PC-9 (cell line): ENCODE results near the gene SMPD3. TPM values are rescaled to one million over a fixed set of nuclear protein-coding genes. Genes with fewer than 3 reads are reported as not detected.

ENCODE experiments used
- BruUV-seq: library from RNA; stranded (reverse); fragments of 400-500 nt; replicated peaks from 2 replicates; lab custom pipeline; 2021; lab: Mats Ljungman, UMichigan
- CTCF ChIA-PET: fragments of 300-600 bp; sonication (Branson Sonifier 250); formaldehyde crosslinking; loops from one replicate; lab custom pipeline; 2022; ENCODE audit warnings: antibody characterized with exemption; lab: Charles Lee
- POLR2A ChIA-PET: fragments of 300-600 bp; sonication (Branson Sonifier 250); formaldehyde crosslinking; loops from one replicate; lab custom pipeline; 2022; ENCODE audit warnings: antibody characterized with exemption; ENCODE audit not compliant: unreplicated experiment; lab: Charles Lee
- DNase-seq, 2 experiments: peaks; one replicate each; pipeline versions ENCODE4 v3.0.0 to v3.0.0-alpha.2; 2015 to 2022; ENCODE audit warnings: mixed read lengths in 1 of 2
- H2AFZ ChIP-seq: fragments of 200-600 bp; sonication (generic); 2 replicates; pipeline ENCODE4 v1.8.1; 2017; ENCODE audit warnings: antibody characterized with exemption
- H3F3A ChIP-seq: fragments of 200-600 bp; sonication (generic); 2 replicates; pipeline ENCODE4 v1.8.1; 2017; ENCODE audit warnings: antibody characterized with exemption, mild to moderate bottlenecking, low read depth; ENCODE audit not compliant: insufficient read depth
- H3K27ac ChIP-seq: fragments of 200-600 bp; sonication (generic); 2 replicates; pipeline ENCODE4 v1.6.1; 2016; ENCODE audit warnings: mixed run types
- H3K27me3 ChIP-seq: fragments of 200-600 bp; sonication (generic); 2 replicates; pipeline ENCODE4 v1.6.1; 2016; ENCODE audit warnings: low read depth, mixed run types; ENCODE audit not compliant: insufficient read depth
- H3K36me3 ChIP-seq: fragments of 200-600 bp; sonication (generic); 2 replicates; pipeline ENCODE4 v1.6.1; 2016; ENCODE audit warnings: low read depth, mixed run types
- H3K4me1 ChIP-seq: fragments of 200-600 bp; sonication (generic); replicated peaks from 2 replicates; pipeline ENCODE4 v1.6.1; 2016; ENCODE audit warnings: mixed run types; ENCODE audit not compliant: insufficient read depth
- H3K4me2 ChIP-seq: fragments of 200-600 bp; sonication (generic); 2 replicates; pipeline ENCODE4 v1.6.1; 2017; ENCODE audit warnings: mixed run types
- H3K4me3 ChIP-seq: fragments of 200-600 bp; sonication (generic); 2 replicates; pipeline ENCODE4 v1.6.1; 2016; ENCODE audit warnings: mixed run types
- H3K79me2 ChIP-seq: fragments of 200-600 bp; sonication (generic); 2 replicates; pipeline ENCODE4 v1.6.1; 2017; ENCODE audit warnings: low read depth, mixed run types
- H3K9me2 ChIP-seq: fragments of 200-600 bp; sonication (generic); 2 replicates; pipeline ENCODE4 v1.8.1; 2017; ENCODE audit warnings: mild to moderate bottlenecking; ENCODE audit not compliant: insufficient read depth
- H3K9me3 ChIP-seq: fragments of 200-600 bp; sonication (generic); 2 replicates; pipeline ENCODE4 v1.8.1; 2016; ENCODE audit warnings: low read depth; ENCODE audit not compliant: insufficient read depth
- H4K20me1 ChIP-seq: fragments of 200-600 bp; sonication (generic); 2 replicates; pipeline ENCODE4 v1.8.1; 2017; ENCODE audit not compliant: insufficient read depth
- CTCF ChIP-seq: fragments of 200-600 bp; sonication (generic); conservative IDR thresholded peaks from 2 replicates; pipeline ENCODE4 v1.6.1; 2017; ENCODE audit warnings: mixed run types, antibody characterized with exemption, mild to moderate bottlenecking, moderate library complexity
- EZH2 ChIP-seq: fragments of 200-600 bp; sonication (generic); IDR thresholded peaks from 2 replicates; pipeline ENCODE4 v1.8.0; 2017; ENCODE audit warnings: antibody characterized with exemption, low read depth
- intact Hi-C: fragments of 100-400 bp; cut with micrococcal nuclease; formaldehyde crosslinking; loops from one replicate; pipeline ENCODE4 v1.10.0; 2022; ENCODE audit not compliant: unreplicated experiment
- total RNA-seq: library from RNA; stranded (reverse); gene quantifications from 2 replicates; pipeline ENCODE4 v1.2.3, GENCODE V29; 2021

SMPD3 gene
- total RNA-seq, 1 experiment from 2014 or later = 0.94 TPM

GRCh38 chr16:68331879-68332410, 116.4 kb downstream of the SMPD3 start:
- no peak overlapping the region for H3K27ac ChIP-seq
- ChIA-PET CTCF (no interaction called here), POLR2A (no interaction called here)
- no TSS peak for BruUV-seq
- no peaks in the 10 kb centered on the region for H3K9me2 ChIP-seq
- DNase-seq = no peak
- no peaks in the 10 kb centered on the region for H3K79me2 ChIP-seq
- H3K9me3 ChIP-seq = no peaks in the 10 kb centered on the region
- no peaks in the 10 kb centered on the region for H3K27me3 ChIP-seq
- TF ChIP-seq CTCF = no peak
- no peak for TF ChIP-seq EZH2
- H4K20me1 ChIP-seq = no peaks in the 10 kb centered on the region
- no peak overlapping the region for H3K4me3 ChIP-seq
- intact Hi-C loops = no loop called here
- peaks cover 6% of the 10 kb centered on the region; the same call in 1 of the 2 replicates for H3F3A ChIP-seq
- no peak overlapping the region for H2AFZ ChIP-seq
- no peak overlapping the region for H3K4me2 ChIP-seq
- H3K36me3 ChIP-seq = no peaks in the 10 kb centered on the region
- peaks cover 6% of the 10 kb centered on the region for H3K4me1 ChIP-seq

- no peaks in the 10 kb centered on the region for H3K79me2 ChIP-seq
- peak in 1 of 2 experiments; percentile 41 for DNase-seq
- no peak overlapping the region for H3K4me2 ChIP-seq
- no peak for TF ChIP-seq EZH2
- TF ChIP-seq CTCF = no peak; the same call in 1 of the 2 replicates
- peaks cover 6% of the 10 kb centered on the region; the same call in 1 of the 2 replicates for H3F3A ChIP-seq
- CTCF ChIA-PET = interaction anchor here (0.6 to 1.0 kb wide), 6 partner anchors 50 to 408 kb away, joined by 3 to 9 read pairs (median 5); partner anchors contain the start of gene SLC7A6
- H3K36me3 ChIP-seq = 0 out of 2 replicates have a peak, but pooled peaks cover 6% of the 10 kb centered on the region
- H3K27me3 ChIP-seq = no peaks in the 10 kb centered on the region
- H4K20me1 ChIP-seq = no peaks in the 10 kb centered on the region
- no peaks in the 10 kb centered on the region for H3K9me2 ChIP-seq
- peaks cover 6% of the 10 kb centered on the region for H3K4me1 ChIP-seq
- intact Hi-C loops = loop anchor here (1.0 to 2.0 kb wide), 4 partner anchors 64 to 808 kb away; no protein-coding TSS in a partner anchor
- no peak overlapping the region for H3K4me3 ChIP-seq
- no peak overlapping the region for H2AFZ ChIP-seq
- BruUV-seq = no TSS peak
- no peaks in the 10 kb centered on the region for H3K9me3 ChIP-seq
- H3K27ac ChIP-seq = no peak overlapping the region
- POLR2A ChIA-PET = interaction anchor here (0.5 kb wide), 1 partner anchor 312 kb away, joined by 3 read pairs; no protein-coding TSS in a partner anchor
Observed at GRCh38 chr16:68328860-68329390, 119.4 kb downstream of the SMPD3 start.

GRCh38 chr16:68328151-68328859, 120.0 kb downstream of the SMPD3 start:
- DNase-seq = peak; percentile 75 to 88
- H3K79me2 ChIP-seq = no peaks in the 10 kb centered on the region
- H3K27ac ChIP-seq = 0 out of 2 replicates have a peak overlapping the region, but pooled peaks have one; percentile 25
- no TSS peak for BruUV-seq
- H3K36me3 ChIP-seq = 0 out of 2 replicates have a peak, but pooled peaks cover 6% of the 10 kb centered on the region
- no peaks in the 10 kb centered on the region for H3K27me3 ChIP-seq
- H3K4me2 ChIP-seq = peak overlapping the region; percentile 41; the same call in 1 of the 2 replicates
- peak; percentile 91 for TF ChIP-seq CTCF
- no peak for TF ChIP-seq EZH2
- H3F3A ChIP-seq = peaks cover 6% of the 10 kb centered on the region; the same call in 1 of the 2 replicates
- ChIA-PET CTCF (interaction anchor here (0.6 to 1.0 kb wide), 5 partner anchors 64 to 777 kb away, joined by 4 to 12 read pairs (median 9); partner anchors contain the start of genes HAS3 and SLC7A6), POLR2A (interaction anchor here (0.5 to 0.8 kb wide), 4 partner anchors 9 to 807 kb away, joined by 3 to 4 read pairs (median 4); no protein-coding TSS in a partner anchor)
- no peaks in the 10 kb centered on the region for H3K9me3 ChIP-seq
- peaks cover 6% of the 10 kb centered on the region for H3K4me1 ChIP-seq
- H4K20me1 ChIP-seq = no peaks in the 10 kb centered on the region
- H3K4me3 ChIP-seq = no peak overlapping the region
- no peaks in the 10 kb centered on the region for H3K9me2 ChIP-seq
- intact Hi-C loops = loop anchor here (1.0 to 2.0 kb wide), 4 partner anchors 63 to 807 kb away; no protein-coding TSS in a partner anchor
- H2AFZ ChIP-seq = no peak overlapping the region
